Panc1 (cell line): ENCODE measurements around the gene UBASH3B.

Experiments used
- POLR2AphosphoS5 ChIP-seq: IDR thresholded peaks from 2 replicates; pipeline ENCODE4 v1.6.1; 2012; ENCODE audit warnings: mild to moderate bottlenecking, low read depth, low read length, moderate library complexity
- TF ChIP-seq, protein P1 (sequence below): fragments of 450-650 bp; IDR thresholded peaks from 2 replicates; pipeline ENCODE4 v1.5.1; 2017; ENCODE audit warnings: mild to moderate bottlenecking
- TF ChIP-seq, protein P2 (sequence below), 2 experiments: IDR thresholded peaks; 2 replicates each; pipeline ENCODE4 v1.6.1; 2011 to 2012; ENCODE audit warnings: low read depth in 2 of 2, control low read depth in 1 of 2, low read length in 1 of 2, mild to moderate bottlenecking in 1 of 2, moderate library complexity in 1 of 2; ENCODE audit not compliant: insufficient read depth in 1 of 2

DNA sequence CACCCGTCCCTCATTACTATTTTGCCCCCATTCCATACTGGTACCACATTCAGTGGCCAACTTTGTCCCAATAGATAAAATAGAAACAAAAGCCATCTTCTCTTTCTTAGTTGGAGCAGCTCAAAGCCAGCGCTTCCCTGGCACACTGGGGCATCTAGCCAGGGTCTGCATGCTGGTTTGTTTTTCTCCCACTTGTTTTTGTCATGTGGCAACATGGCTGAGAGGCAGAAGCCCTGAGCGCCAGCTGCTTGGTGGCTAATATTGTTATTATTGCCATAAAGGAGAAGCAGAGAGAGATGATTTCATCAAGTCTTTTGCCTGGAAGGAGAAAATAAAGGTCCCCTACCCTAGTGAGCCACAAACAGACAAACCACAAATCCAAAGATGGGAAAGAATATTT is 134.4 kb downstream of the UBASH3B start:
- no peak for TF ChIP-seq POLR2AphosphoS5
- TF ChIP-seq, protein P1, sequence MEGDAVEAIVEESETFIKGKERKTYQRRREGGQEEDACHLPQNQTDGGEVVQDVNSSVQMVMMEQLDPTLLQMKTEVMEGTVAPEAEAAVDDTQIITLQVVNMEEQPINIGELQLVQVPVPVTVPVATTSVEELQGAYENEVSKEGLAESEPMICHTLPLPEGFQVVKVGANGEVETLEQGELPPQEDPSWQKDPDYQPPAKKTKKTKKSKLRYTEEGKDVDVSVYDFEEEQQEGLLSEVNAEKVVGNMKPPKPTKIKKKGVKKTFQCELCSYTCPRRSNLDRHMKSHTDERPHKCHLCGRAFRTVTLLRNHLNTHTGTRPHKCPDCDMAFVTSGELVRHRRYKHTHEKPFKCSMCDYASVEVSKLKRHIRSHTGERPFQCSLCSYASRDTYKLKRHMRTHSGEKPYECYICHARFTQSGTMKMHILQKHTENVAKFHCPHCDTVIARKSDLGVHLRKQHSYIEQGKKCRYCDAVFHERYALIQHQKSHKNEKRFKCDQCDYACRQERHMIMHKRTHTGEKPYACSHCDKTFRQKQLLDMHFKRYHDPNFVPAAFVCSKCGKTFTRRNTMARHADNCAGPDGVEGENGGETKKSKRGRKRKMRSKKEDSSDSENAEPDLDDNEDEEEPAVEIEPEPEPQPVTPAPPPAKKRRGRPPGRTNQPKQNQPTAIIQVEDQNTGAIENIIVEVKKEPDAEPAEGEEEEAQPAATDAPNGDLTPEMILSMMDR, result no peak
- TF ChIP-seq, protein P2, sequence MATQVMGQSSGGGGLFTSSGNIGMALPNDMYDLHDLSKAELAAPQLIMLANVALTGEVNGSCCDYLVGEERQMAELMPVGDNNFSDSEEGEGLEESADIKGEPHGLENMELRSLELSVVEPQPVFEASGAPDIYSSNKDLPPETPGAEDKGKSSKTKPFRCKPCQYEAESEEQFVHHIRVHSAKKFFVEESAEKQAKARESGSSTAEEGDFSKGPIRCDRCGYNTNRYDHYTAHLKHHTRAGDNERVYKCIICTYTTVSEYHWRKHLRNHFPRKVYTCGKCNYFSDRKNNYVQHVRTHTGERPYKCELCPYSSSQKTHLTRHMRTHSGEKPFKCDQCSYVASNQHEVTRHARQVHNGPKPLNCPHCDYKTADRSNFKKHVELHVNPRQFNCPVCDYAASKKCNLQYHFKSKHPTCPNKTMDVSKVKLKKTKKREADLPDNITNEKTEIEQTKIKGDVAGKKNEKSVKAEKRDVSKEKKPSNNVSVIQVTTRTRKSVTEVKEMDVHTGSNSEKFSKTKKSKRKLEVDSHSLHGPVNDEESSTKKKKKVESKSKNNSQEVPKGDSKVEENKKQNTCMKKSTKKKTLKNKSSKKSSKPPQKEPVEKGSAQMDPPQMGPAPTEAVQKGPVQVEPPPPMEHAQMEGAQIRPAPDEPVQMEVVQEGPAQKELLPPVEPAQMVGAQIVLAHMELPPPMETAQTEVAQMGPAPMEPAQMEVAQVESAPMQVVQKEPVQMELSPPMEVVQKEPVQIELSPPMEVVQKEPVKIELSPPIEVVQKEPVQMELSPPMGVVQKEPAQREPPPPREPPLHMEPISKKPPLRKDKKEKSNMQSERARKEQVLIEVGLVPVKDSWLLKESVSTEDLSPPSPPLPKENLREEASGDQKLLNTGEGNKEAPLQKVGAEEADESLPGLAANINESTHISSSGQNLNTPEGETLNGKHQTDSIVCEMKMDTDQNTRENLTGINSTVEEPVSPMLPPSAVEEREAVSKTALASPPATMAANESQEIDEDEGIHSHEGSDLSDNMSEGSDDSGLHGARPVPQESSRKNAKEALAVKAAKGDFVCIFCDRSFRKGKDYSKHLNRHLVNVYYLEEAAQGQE (IDR thresholded peaks at IDR 0.05; ENCODE audit: insufficient read depth in 1 of 2, low read depth in 2 of 2, low read length in 1 of 2), result no peak
